RWPE1 (cell line): ENCODE data around the gene LMCD1.

ENCODE experiments used
- CTCF ChIA-PET: fragments of 350-600 bp; sonication (Branson Sonifier 250); formaldehyde crosslinking; extraction: SDS; loops from one replicate; lab custom pipeline; 2021; lab: Yijun Ruan, JAX
- POLR2A ChIA-PET: fragments of 400-600 bp; formaldehyde crosslinking; extraction: SDS; loops from one replicate; lab custom pipeline; 2020; ENCODE audit warnings: antibody characterized with exemption; ENCODE audit not compliant: low non-redundant PET; lab: Yijun Ruan, JAX
- DNase-seq: peaks from one replicate; pipeline ENCODE4 v3.0.0; 2012; ENCODE audit warnings: low spot score
- H3K27ac ChIP-seq: fragments of 450-650 bp; 2 replicates; pipeline ENCODE4 v1.5.1; 2017
- TF ChIP-seq, protein P1 (sequence below): fragments of 450-650 bp; conservative IDR thresholded peaks from 2 replicates; pipeline ENCODE4 v1.5.1; 2017; ENCODE audit warnings: low read depth, mild to moderate bottlenecking

LMCD1 gene

DNA sequence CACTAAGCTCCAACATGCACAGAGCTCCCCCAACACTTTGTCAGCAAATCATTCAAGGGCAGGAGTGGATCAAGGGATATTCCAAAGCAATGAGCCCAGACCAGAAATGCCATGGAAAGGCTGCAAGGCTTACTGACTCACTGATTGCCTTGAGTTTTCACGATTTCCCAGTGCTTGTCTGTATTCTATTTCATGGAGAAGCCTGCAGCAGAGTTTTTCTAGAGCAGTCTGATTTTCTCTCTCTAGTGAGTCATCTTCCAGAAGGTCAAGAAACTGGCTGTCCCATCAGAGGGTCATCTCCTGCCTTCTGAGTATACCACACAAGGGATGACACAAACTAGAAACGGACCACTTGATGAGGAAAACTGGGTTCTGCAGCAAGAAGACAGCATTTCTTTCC is 16.5 kb downstream of the LMCD1 start:
- CTCF ChIA-PET = interaction anchor here (0.6 kb wide), 1 partner anchor 101 kb away, joined by 7 read pairs; no protein-coding TSS in a partner anchor
- no peak overlapping the region for H3K27ac ChIP-seq
- no peak for DNase-seq

DNA sequence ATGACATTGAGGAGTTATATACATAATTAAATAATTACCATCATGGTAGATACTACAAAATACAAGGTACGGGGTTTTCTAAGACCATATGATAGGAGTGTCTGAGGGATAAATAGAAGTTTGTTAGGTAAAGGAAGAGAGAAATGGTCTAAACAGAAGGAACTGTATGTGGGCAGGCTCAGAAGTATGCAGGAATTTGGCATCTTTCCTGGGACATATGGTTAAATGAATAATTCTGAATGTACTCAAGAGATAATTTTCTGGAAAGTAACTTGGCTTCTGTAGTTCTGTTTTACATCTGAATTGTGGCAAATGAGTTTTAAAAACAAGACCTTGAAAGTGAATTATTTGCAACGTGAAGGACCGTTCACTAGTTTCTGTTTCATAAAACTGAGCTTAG is 17.5 kb downstream of the LMCD1 start:
- CTCF ChIA-PET = no interaction called here
- TF ChIP-seq, protein P1, sequence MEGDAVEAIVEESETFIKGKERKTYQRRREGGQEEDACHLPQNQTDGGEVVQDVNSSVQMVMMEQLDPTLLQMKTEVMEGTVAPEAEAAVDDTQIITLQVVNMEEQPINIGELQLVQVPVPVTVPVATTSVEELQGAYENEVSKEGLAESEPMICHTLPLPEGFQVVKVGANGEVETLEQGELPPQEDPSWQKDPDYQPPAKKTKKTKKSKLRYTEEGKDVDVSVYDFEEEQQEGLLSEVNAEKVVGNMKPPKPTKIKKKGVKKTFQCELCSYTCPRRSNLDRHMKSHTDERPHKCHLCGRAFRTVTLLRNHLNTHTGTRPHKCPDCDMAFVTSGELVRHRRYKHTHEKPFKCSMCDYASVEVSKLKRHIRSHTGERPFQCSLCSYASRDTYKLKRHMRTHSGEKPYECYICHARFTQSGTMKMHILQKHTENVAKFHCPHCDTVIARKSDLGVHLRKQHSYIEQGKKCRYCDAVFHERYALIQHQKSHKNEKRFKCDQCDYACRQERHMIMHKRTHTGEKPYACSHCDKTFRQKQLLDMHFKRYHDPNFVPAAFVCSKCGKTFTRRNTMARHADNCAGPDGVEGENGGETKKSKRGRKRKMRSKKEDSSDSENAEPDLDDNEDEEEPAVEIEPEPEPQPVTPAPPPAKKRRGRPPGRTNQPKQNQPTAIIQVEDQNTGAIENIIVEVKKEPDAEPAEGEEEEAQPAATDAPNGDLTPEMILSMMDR = no peak
- POLR2A ChIA-PET = no interaction called here
- DNase-seq = no peak
- no peak overlapping the region for H3K27ac ChIP-seq

More for the DNA sequence above, 16.5 kb downstream of the LMCD1 start:
- POLR2A ChIA-PET = no interaction called here
- TF ChIP-seq, protein P1 = no peak

DNA sequence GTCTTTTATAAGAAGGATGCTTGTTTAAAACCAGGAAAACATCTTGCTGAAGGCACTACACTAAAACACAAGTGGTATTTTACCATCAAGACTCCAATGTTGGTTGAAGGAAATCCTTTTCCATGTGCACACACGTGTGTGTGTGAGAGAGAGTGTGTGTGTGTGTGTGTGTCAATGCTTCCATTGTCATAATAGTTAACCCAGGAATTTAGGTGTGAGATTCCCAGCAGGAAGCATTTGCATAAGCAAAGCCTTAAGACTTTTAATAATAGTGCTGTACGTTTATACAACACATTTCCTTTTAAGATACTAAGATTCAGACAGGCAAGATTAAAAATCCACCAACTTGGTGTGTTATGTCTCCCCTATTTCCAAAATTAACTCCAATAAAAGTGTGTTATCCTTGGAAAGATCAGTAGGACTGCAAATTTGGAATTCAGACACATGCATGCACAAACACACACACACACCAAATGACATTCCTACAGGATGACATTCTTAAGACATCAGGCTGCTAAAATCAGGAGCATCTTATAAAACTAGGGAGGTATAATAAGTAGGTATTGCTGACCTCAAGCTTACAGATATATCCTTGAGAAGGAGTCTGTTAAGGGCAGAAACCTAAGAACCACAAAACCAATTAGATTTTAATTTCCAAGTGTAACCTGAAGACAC is 18.3 kb downstream of the LMCD1 start:
- TF ChIP-seq, protein P1 = no peak
- ChIA-PET POLR2A (no interaction called here), CTCF (no interaction called here)
- DNase-seq = no peak
- no peak overlapping the region for H3K27ac ChIP-seq

DNA sequence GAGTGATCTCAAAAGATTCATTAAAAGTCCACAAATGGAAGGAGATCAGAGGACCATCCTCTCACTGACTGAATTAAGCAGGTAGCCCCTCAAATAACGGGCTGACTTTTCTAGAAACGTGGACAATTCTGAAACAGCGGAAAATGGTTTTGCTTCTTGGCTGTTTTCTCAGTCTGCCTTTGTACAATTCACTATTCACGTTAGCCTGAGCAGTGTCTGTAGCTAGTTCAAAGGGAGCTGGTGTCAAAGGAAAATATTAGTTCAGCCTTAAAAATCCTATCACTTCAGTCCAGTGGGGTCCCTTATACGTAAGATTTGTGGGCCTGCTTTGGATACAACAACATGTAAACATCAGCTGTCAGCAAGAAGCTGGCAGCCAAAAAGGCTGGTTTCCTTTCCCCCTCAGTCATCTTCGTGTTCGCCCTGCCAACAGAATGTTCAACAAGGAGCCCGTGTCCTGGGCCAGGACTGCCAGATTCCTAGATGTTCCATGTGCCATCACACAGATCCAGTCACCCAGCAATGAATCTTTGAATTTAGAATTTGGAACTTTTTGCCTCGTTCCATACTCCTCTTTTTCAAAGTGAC is 19.3 kb downstream of the LMCD1 start:
- TF ChIP-seq, protein P1 = no peak
- no peak overlapping the region for H3K27ac ChIP-seq
- CTCF ChIA-PET = no interaction called here
- POLR2A ChIA-PET = no interaction called here
- no peak for DNase-seq

DNA sequence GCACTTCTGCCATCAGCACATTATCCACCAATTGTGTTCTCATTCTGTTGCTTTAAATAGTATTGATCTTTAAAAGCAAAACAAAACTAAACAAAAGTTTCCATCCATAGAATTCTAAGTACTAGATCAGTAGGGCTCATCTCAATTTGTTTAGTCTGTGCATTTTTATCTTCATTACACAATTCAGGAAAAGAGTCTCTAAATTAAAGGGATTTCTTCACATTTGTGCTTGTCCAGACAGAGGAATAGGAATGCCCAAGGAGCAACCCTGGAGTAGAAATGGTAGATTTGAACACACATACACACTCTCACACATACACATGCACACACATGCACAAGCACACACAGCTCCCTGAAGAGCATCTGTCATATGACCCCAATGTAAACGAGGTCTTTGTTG is 21.4 kb downstream of the LMCD1 start:
- DNase-seq = no peak
- TF ChIP-seq, protein P1 = no peak
- CTCF ChIA-PET = no interaction called here
- H3K27ac ChIP-seq = no peak overlapping the region
- POLR2A ChIA-PET = no interaction called here

DNA sequence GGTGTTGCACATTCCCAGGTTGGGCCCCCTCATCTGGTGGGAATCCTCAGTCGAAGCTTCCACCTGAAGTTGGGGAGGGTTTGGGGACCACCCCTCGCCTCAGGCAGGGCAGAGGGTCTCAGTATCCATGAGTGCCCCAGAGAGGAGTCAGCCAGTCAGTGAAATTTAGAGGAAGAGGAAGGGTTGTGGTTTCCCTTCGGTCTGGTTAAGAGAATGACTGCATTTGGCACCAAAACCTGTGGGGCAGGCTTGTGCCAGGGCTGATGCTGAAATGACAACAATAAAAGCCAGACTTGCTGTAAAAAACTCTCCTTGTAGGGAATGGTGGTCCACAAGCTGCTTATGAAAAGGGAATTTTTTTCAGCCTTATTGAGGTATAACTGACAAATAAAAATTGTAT is 22.6 kb downstream of the LMCD1 start:
- CTCF ChIA-PET = no interaction called here
- POLR2A ChIA-PET = no interaction called here
- DNase-seq = no peak
- H3K27ac ChIP-seq = no peak overlapping the region
- TF ChIP-seq, protein P1 = no peak
